ENCODE measurements around the gene EMC7. TPM values are rescaled to one million over a fixed set of nuclear protein-coding genes. Genes with fewer than 3 reads are reported as not detected.

Gene EMC7
- total RNA-seq, 1 donor: 8.9 TPM

- DNase-seq (ENCODE audit: low read depth in 2 of 3, low spot score in 2 of 3): peak in 2 of 3 donors; percentile 23 to 50
Observed at GRCh38 chr15:34039790-34040113, 61.9 kb downstream of the EMC7 start.

DNA sequence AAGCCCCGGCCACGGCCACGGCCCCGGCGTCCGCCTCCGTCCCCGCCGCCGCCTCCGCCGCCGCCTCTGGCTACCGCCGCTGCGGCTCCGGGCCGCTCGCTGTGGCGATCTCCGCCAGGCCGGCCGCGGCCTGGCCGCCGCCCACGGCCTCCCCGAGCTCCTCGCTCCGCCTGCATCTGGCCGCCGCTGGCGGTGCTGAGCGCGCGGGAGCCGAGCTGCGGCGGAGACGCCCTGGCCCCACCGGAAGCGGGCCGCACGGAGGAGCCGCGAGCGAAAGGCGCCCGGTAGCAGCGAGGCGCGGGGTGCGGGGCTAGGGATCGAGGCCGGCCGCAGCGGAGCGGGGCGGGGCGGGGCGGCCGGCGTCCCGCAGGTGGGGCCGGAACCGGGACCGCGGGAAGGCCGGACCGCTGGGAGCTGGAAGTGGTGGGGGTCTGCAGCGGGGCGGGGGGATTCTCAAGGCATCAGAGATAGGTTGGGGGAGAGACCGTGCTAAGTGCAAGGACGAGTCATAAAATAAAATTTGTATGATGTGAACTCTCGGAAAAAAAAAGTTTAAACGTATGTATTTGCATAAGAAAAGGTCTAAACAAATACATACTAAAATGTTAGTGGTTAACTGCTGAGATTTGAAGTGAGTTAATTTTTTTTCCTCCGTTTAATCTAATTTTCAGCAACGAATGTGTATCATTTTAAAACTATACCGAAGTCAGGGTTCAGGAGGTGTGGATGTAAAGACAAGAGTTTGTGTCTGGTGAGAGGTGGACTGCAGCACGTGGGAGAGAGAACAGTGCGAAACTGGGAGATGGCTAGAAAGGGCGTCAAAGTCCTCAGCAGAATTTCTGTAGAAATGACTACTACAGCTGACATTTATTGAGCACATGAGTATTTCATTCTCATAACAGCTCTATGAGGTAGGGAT is 62.5 kb downstream of the EMC7 start, which contains the start of gene AVEN:
AVEN (minus strand) TSS at position 334 of the 919 bp plus-strand sequence; CDS start at position 176, 158 bp downstream.
- peak; percentile 25 to 59 (median 56) for DNase-seq (ENCODE audit: low read depth in 2 of 3, low spot score in 2 of 3)

DNA sequence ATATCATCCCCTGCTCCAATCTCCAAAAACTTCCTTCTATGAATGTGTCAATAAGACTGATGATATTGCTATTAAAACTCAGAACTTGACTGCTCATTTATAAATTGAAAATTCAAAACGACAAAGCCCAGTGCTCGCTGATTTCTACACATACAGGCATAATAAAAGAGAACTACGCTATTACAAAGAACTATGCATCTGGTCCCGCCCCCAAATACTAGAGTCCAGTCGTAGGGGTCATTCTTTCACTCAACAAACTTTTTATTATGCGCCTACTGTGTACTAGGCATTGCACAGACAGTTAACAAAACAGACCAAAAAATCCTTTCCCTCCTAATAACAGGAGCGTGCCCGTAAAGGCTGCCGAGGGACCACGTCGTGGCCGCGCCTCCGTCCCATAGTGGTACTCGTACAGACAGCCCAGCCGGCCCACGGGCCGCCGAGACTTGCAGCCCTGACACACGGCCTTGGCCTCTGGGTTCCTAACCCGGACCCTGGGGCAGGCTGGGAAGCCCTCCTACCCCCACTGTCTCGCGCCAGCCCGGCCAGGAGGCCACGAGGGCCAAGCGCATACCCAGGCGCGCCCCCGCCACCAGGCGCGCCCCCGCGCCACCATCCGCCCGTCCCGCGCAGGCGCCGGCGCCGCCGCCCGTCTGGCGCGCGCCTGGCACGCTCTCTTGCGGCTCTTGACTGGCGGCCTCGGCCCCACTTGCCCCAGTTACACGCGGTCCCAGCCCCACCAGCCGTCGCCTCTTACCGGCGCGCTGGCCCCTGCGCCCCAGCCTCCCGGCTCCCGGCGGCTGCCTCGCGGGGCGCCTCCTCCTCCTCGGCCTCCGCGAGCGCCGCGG is 63.4 kb downstream of the EMC7 start:
- DNase-seq (ENCODE audit: low read depth in 2 of 3, low spot score in 2 of 3): peak; percentile 49 to 84 (median 81)

Other genes with a start within 250 kb of the EMC7 start
- gene CHRM5, start 133.4 kb downstream of the EMC7 start, total RNA-seq: under 0.01 TPM
- gene AVEN, start 62.7 kb downstream of the EMC7 start, total RNA-seq: 5.9 TPM
- 2.2 TPM for gene PGBD4, start 221 bp upstream of the EMC7 start, total RNA-seq
- gene KATNBL1, start 108.2 kb upstream of the EMC7 start, total RNA-seq: 14.3 TPM
- 93.4 TPM for gene EMC4, start 123.2 kb upstream of the EMC7 start, total RNA-seq
- 123 TPM for gene SLC12A6, start 235.9 kb upstream of the EMC7 start, total RNA-seq
- gene NOP10, start 241.3 kb upstream of the EMC7 start, total RNA-seq: 125 TPM
- gene NUTM1, start 241.5 kb upstream of the EMC7 start, total RNA-seq: not detected

All from hematopoietic multipotent progenitor cell (in vitro differentiated cells).